HepG2 (cell line): ENCODE data around the gene RPS6KA5. TPM values are rescaled to one million over a fixed set of nuclear protein-coding genes. Genes with fewer than 3 reads are reported as not detected.

Experiments used
- ATAC-seq: fragments of 200-7000 bp; cut with Tn5 transposase; 3 replicates; pipeline ENCODE4 v1.9.1; 2020; ENCODE audit warnings: mild to moderate bottlenecking, moderate library complexity
- BruUV-seq: library from RNA; stranded (reverse); fragments of 400-500 nt; replicated peaks from 2 replicates; lab custom pipeline; 2021; lab: Mats Ljungman, UMichigan
- CTCF ChIA-PET: fragments of 300-600 bp; formaldehyde crosslinking; extraction: SDS; loops from one replicate; lab custom pipeline; 2021; ENCODE audit warnings: low total read pairs, inconsistent platforms, low intra/inter-chr PET ratio; lab: Yijun Ruan, JAX
- POLR2A ChIA-PET: fragments of 350-600 bp; sonication (Branson Sonifier 250); formaldehyde crosslinking; loops from one replicate; lab custom pipeline; 2020; ENCODE audit warnings: antibody characterized with exemption, inconsistent platforms; lab: Yijun Ruan, JAX
- DNase-seq: peaks from one replicate; pipeline ENCODE4 v3.0.0-alpha.2; 2015; ENCODE audit warnings: low spot score
- FAIRE-seq: peaks from 3 replicates; lab custom pipeline; 2011; peaks lifted over from hg19 to GRCh38; lab: Jason Lieb, UNC
- H2AFZ ChIP-seq: one replicate; pipeline ENCODE4 v1.6.1; 2011; ENCODE audit warnings: low read length, inconsistent platforms
- H3K27ac ChIP-seq: fragments of 300-600 bp; 3 replicates; pipeline ENCODE4 v1.8.0; 2011; ENCODE audit warnings: mixed run types, mild to moderate bottlenecking, mixed read lengths, low read length, inconsistent platforms; ENCODE audit not compliant: insufficient read depth; ENCODE audit errors: extremely low read length
- H3K27me3 ChIP-seq, 2 experiments: fragments of 200-600 bp in 1 of 2; 2 replicates in 1 of 2; 3 replicates in 1 of 2; pipeline versions ENCODE4 v1.6.0 to v1.8.0; 2011; ENCODE audit warnings: low read length in 2 of 2, mild to moderate bottlenecking in 2 of 2, moderate library complexity in 2 of 2, inconsistent platforms in 1 of 2; ENCODE audit not compliant: insufficient read depth in 2 of 2, control insufficient read depth in 1 of 2
- H3K36me3 ChIP-seq, 2 experiments: fragments of 200-600 bp in 1 of 2; replicated peaks in 1 of 2; 2 replicates in 1 of 2; 3 replicates in 1 of 2; pipeline versions ENCODE4 v1.5.1 to v1.8.0; 2011; ENCODE audit warnings: low read length in 2 of 2, inconsistent platforms in 1 of 2; ENCODE audit not compliant: insufficient read depth in 2 of 2, control insufficient read depth in 1 of 2
- H3K4me1 ChIP-seq: 2 replicates; pipeline ENCODE4 v1.5.1; 2012; ENCODE audit warnings: low read length, inconsistent platforms; ENCODE audit not compliant: insufficient read depth
- H3K4me2 ChIP-seq: 2 replicates; pipeline ENCODE4 v1.6.0; 2011; ENCODE audit warnings: low read depth, low read length, inconsistent platforms
- H3K4me3 ChIP-seq, 3 experiments: fragments of 200-600 bp in 1 of 3; sonication (generic), shearing (Covaris generic) in 1 of 3; replicated peaks in 1 of 3; 2 replicates each; pipeline ENCODE4 v1.5.1; 2011 to 2016; ENCODE audit warnings: low read length in 3 of 3, inconsistent platforms in 2 of 3, low read depth in 2 of 3, mild to moderate bottlenecking in 2 of 3, control low read depth in 1 of 3, mixed read lengths in 1 of 3; ENCODE audit not compliant: insufficient read depth in 1 of 3
- H3K79me2 ChIP-seq: one replicate; pipeline ENCODE4 v1.6.1; 2011; ENCODE audit warnings: low read length, inconsistent platforms; ENCODE audit not compliant: insufficient read depth
- H3K9ac ChIP-seq: 2 replicates; pipeline ENCODE4 v1.6.0; 2011; ENCODE audit warnings: mild to moderate bottlenecking, low read depth, low read length, inconsistent platforms; ENCODE audit not compliant: insufficient read depth
- H3K9me3 ChIP-seq: 2 replicates; pipeline ENCODE4 v1.5.1; 2012; ENCODE audit warnings: mild to moderate bottlenecking, low read length
- H4K20me1 ChIP-seq: 2 replicates; pipeline ENCODE4 v1.6.0; 2011; ENCODE audit warnings: inconsistent platforms, mild to moderate bottlenecking, low read length, moderate library complexity; ENCODE audit not compliant: insufficient read depth
- ARID4A ChIP-seq: sonication (generic); formaldehyde crosslinking; IDR thresholded peaks from 2 replicates; pipeline ENCODE4 v1.5.0; 2020; ENCODE audit warnings: mild to moderate bottlenecking, missing genetic modification reagents, borderline replicate concordance
- E2F2 ChIP-seq: sonication (generic); formaldehyde crosslinking; IDR thresholded peaks from 2 replicates; pipeline ENCODE4 v1.4.0; 2020; ENCODE audit warnings: missing genetic modification reagents, borderline replicate concordance
- HIC2 ChIP-seq: sonication (generic); formaldehyde crosslinking; IDR thresholded peaks from 2 replicates; pipeline ENCODE4 v1.9.0; 2022; ENCODE audit warnings: low read depth, missing genetic modification reagents
- KLF11 ChIP-seq: IDR thresholded peaks from 2 replicates; pipeline ENCODE4 v1.6.1; 2016; ENCODE audit warnings: missing compliant biosample characterization
- NFE2 ChIP-seq: sonication (generic); formaldehyde crosslinking; IDR thresholded peaks from 2 replicates; pipeline ENCODE4 v1.4.0; 2020; ENCODE audit warnings: missing genetic modification reagents
- NR0B2 ChIP-seq: sonication (generic); formaldehyde crosslinking; IDR thresholded peaks from 2 replicates; pipeline ENCODE4 v1.4.0; 2020; ENCODE audit warnings: mild to moderate bottlenecking, missing genetic modification reagents
- NR2F2 ChIP-seq: IDR thresholded peaks from 2 replicates; pipeline ENCODE4 v1.6.1; 2012; ENCODE audit warnings: low read depth, inconsistent platforms, borderline replicate concordance
- PPARG ChIP-seq: conservative IDR thresholded peaks from 2 replicates; pipeline ENCODE4 v1.6.1; 2016; ENCODE audit warnings: missing biosample characterization, missing genetic modification reagents
- RFX3 ChIP-seq: IDR thresholded peaks from 2 replicates; pipeline ENCODE4 v1.6.1; 2016; ENCODE audit warnings: missing biosample characterization, missing genetic modification reagents
- ZMYM2 ChIP-seq: sonication (generic); formaldehyde crosslinking; IDR thresholded peaks from 2 replicates; pipeline ENCODE4 v1.8.0; 2022; ENCODE audit warnings: mild to moderate bottlenecking, missing genetic modification reagents
- ZNF598 ChIP-seq: sonication (generic); formaldehyde crosslinking; IDR thresholded peaks from 2 replicates; pipeline ENCODE4 v1.5.1; 2020; ENCODE audit warnings: mild to moderate bottlenecking, missing genetic modification reagents, borderline replicate concordance
- ZNF607 ChIP-seq: sonication (generic); formaldehyde crosslinking; IDR thresholded peaks from 2 replicates; pipeline ENCODE4 v1.5.1; 2020; ENCODE audit warnings: missing genetic modification reagents, mild to moderate bottlenecking, borderline replicate concordance
- WGBS: methylation state at CpG from one replicate; pipeline ENCODE4 v1.1.6; 2017; ENCODE audit warnings: low lambda C conversion rate; 5-methylcytosine and 5-hydroxymethylcytosine counted together
- in situ Hi-C: cut with HindIII; loops from 2 replicates; pipeline ENCODE4 v1.10.0; 2017; ENCODE audit warnings: low pct_unique_long_range_greater_than_20kb; ENCODE audit not compliant: extremely low pct_ligation_motif_present
- intact Hi-C: fragments of 100-400 bp; cut with micrococcal nuclease; formaldehyde crosslinking; loops from one replicate; pipeline ENCODE4 v1.10.0; 2022; ENCODE audit not compliant: unreplicated experiment
- polyA plus RNA-seq, 8 experiments: library from polyadenylated mRNA; depleted of rRNA in 3 of 8; stranded (reverse) in 7 of 8; unstranded in 1 of 8; fragments of >200 nt; fragmentation: Illumina TruSeq in 4 of 8; extraction: Trizol in 4 of 8; gene quantifications; 2 replicates each; pipeline versions ENCODE4 v1.2.1 to v1.2.3, GENCODE V29; 2011 to 2016; ENCODE audit warnings: low read depth in 4 of 8, missing spikeins in 1 of 8, mixed read lengths in 1 of 8; ENCODE audit not compliant: insufficient read depth in 1 of 8
- total RNA-seq, 5 experiments: library from RNA; depleted of rRNA; stranded (reverse); fragments of >200 nt; fragmentation: Illumina TruSeq; extraction: Trizol; gene quantifications; 2 replicates each; pipeline ENCODE4 v1.2.3, GENCODE V29; 2016; ENCODE audit warnings: low read depth in 1 of 5

RPS6KA5 gene
- total and polyA plus RNA-seq, 2 of the 13 experiments (the other 11 are each of a cell fraction or from before 2014, with no cell fraction given): 0.50 to 0.58 TPM

- Histone ChIP-seq H4K20me1 (no peaks in the 10 kb centered on the region), H2AFZ (no peak overlapping the region), H3K36me3 (no peaks in the 10 kb centered on the region), H3K4me2 (no peak overlapping the region), H3K27ac (no peak overlapping the region), H3K9me3 (no peaks in the 10 kb centered on the region), H3K4me3 (no peak overlapping the region), H3K4me1 (no peaks in the 10 kb centered on the region), H3K27me3 (no peaks in the 10 kb centered on the region; a peak in 1 of 5 replicates), H3K79me2 (no peaks in the 10 kb centered on the region), H3K9ac (no peak overlapping the region)
- FAIRE-seq (no peak), ATAC-seq (no peak), DNase-seq (no peak)
- in situ Hi-C loops (no loop called here), intact Hi-C loops (no loop called here)
- POLR2A ChIA-PET: no interaction called here
- WGBS: 58% methylated on average over 2 of the region's 2 CpGs
- CTCF ChIA-PET: no interaction called here
- BruUV-seq: no TSS peak
- TF ChIP-seq ZMYM2 (CRISPR knock-in tag) (no peak), ZNF598 (no peak), NR0B2 (CRISPR knock-in tag) (no peak), HIC2 (CRISPR knock-in tag) (no peak), KLF11 (CRISPR knock-in tag) (no peak), NR2F2 (no peak), ARID4A (no peak), NFE2 (CRISPR knock-in tag) (no peak), ZNF607 (CRISPR knock-in tag) (no peak), E2F2 (CRISPR knock-in tag) (no peak), PPARG (no peak), RFX3 (CRISPR knock-in tag) (no peak)
These were observed 50.3 kb downstream of the RPS6KA5 start for GRCh38 chr14:91010153-91010533.
